NB4 (cell line): ENCODE data around the gene PHACTR1.

Source experiments
- CTCF ChIP-seq: IDR thresholded peaks from one replicate; pipeline ENCODE4 v1.5.1; 2012; ENCODE audit warnings: low read depth, low read length
- MYC ChIP-seq: IDR thresholded peaks from 2 replicates; pipeline ENCODE4 v1.6.1; 2011; ENCODE audit warnings: low read depth, low read length
- POLR2A ChIP-seq: IDR thresholded peaks from 2 replicates; pipeline ENCODE4 v1.6.1; 2011; ENCODE audit warnings: mild to moderate bottlenecking; ENCODE audit not compliant: insufficient read length; ENCODE audit errors: extremely low read depth

GRCh38 chr6:13135152-13135551 lies 418.6 kb downstream of the PHACTR1 start:
- TF ChIP-seq CTCF (no peak), POLR2A (no peak), MYC (no peak)
